Retinal pigment epithelial cell (primary cell): ENCODE data around the gene CDC42BPG.

Experiments
- DNase-seq: peaks from one replicate; pipeline ENCODE4 v3.0.0-alpha.2; 2010; ENCODE audit warnings: low read depth
- H3K4me3 ChIP-seq: 2 replicates; pipeline ENCODE4 v1.5.1; 2011; ENCODE audit warnings: mild to moderate bottlenecking, low read length, control low read depth, moderate library complexity
- TF ChIP-seq, protein P1 (sequence below): conservative IDR thresholded peaks from 2 replicates; pipeline ENCODE4 v1.5.1; 2011; ENCODE audit warnings: low read depth, low read length, control low read depth, inconsistent platforms

The CDC42BPG gene

DNA sequence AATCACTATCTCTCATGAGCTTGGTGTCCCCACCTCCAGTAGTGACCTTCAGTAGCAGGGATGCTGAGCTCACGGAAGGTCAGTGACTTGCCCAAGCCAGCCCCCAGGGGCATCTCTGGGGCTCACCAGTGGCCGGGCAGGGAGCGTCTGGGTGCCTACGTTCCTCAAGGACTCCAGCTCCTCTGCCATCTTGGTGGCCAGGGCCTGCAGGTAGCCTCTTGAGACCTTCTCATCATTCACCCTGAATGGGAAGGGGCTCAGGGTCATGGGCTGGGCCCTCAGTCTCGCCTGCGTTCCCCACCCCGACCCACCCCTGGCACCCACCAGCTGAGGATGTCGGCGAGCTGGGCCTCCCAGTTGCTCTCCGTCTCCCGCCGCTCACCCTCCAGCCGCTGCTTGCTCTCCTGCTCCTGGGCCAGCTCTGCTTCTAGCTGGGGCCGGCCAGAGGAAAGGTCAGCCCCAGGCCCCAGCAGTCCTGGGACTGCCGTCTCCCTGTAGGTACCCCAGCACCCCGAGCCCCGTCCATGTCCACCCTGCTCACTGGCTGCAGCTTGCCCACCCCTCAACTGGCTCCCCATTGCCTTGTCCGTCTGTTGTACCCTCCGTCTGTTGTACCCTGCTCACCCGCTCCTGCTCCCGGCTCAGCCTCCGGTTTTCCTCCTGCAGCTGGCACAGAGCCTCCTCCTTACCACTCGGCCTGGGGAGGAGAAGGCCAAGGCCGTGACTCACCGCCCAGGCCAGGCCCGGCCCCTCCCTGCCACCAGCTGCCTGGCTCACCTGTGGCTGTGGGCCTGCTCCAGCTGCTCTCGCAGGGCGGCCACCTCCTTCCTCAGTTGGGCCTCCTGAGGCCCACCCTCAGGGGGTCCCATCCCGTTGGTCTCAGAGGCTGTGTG, 9.5 kb downstream of the CDC42BPG start:
- H3K4me3 ChIP-seq: no peak overlapping the region
- DNase-seq: no peak
- TF ChIP-seq, protein P1, sequence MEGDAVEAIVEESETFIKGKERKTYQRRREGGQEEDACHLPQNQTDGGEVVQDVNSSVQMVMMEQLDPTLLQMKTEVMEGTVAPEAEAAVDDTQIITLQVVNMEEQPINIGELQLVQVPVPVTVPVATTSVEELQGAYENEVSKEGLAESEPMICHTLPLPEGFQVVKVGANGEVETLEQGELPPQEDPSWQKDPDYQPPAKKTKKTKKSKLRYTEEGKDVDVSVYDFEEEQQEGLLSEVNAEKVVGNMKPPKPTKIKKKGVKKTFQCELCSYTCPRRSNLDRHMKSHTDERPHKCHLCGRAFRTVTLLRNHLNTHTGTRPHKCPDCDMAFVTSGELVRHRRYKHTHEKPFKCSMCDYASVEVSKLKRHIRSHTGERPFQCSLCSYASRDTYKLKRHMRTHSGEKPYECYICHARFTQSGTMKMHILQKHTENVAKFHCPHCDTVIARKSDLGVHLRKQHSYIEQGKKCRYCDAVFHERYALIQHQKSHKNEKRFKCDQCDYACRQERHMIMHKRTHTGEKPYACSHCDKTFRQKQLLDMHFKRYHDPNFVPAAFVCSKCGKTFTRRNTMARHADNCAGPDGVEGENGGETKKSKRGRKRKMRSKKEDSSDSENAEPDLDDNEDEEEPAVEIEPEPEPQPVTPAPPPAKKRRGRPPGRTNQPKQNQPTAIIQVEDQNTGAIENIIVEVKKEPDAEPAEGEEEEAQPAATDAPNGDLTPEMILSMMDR: no peak

DNA sequence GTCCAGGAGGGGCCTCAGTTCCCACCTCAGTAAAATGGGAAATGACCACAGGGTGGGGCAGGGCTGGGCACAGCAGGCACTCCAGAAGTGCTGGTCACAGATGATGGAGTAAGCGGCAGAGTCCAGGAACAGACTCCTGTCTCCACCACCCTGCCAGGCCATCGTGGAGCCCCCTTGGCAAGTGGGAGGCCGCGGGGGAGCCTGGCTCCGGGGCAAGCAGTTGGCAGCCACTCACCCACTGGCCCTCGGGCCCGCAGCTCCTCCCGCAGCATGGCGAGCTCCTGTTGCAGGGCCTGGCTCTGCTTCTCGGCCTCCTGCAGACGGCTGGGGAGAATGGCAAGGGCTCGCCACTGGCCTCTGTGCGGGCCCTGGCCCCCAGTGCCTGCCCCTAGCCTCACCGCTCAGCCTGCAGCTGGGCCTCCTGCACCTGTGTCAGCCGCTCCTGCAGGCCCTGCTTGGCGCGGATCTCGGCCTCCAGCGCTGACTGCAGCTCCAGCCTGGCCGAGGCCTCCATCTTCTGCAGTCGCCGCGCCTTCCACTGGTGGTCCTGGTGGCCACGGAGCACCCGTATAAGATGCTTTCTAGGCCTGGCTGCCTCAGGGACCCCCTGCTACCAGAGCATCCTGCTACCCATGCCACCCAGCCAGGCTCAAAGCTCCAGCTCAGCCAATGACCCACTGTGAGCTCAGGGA, 10.3 kb downstream of the CDC42BPG start:
- no peak for DNase-seq
- TF ChIP-seq, protein P1: no peak
- H3K4me3 ChIP-seq: no peak overlapping the region

DNA sequence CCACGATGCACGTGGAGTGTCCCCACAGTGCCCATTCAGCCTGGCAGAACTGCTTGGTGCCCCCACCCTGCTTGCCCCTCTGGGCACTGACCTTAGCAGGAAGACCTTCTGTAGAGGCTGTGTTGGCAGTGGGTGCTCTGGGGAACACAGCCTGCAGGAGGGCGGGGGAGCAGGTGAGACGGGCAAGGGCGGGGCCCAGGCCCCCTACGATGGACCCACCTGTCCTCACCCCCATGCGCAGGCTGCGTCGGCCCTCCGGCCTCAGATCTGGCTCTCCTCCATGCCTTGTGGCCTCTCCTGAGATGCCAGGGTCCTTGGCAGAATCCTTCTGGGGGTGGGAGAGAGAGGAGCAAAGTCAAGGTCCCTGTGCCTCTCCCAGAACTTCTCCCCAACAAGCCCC, 10.9 kb downstream of the CDC42BPG start:
- TF ChIP-seq, protein P1: no peak
- no peak for DNase-seq
- no peak overlapping the region for H3K4me3 ChIP-seq

DNA sequence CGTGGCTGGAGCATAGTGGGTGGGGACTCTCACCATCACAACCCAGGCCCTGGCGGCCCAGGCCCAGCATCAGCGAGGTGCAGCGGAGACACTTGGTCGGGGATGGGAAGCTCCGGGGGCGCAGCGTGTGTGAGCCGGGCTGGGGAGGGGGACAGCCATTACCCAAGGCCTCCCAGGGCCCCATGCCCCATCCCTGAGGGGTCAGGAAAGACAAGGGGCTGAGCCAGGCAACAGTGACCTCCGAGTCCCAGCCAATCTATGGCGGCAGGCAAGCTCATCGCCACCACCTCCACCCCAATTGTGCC, 11.3 kb downstream of the CDC42BPG start:
- DNase-seq: no peak
- H3K4me3 ChIP-seq: no peak overlapping the region
- TF ChIP-seq, protein P1: no peak

DNA sequence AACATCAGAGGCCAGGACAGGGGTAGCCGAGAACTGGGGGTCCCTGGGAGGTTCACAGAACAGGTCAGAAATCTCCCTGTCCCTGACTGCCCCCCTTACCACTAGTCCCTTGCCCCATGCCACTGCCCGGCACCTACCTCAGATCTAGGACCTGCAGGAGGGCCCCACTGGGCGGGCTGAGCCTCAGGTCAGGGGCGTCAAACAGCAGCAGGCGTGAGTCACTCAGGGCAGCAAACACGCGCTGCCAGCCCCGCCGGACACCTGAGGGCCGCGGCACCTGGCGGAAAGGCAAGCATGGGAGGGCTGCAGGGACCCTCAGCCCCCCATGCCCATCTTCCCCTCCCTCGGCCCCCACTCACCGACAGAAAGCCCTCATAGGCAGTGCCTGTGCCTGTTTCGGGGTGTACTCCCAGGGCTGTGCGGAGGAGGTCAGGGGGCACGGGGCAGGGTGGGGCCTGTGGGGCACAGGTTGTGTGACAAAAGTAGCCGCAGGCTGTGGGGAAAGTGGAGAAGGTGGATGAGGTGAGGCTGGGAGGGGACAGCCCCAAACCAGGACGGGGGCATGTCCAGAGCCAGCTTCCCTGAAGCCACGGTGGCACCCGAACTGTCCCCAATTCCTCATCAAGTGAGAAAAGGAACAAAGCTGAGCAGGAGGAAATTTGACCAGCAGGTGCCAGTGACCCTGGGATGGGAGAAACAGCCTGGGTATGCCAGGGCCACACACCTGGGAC, 11.8 kb downstream of the CDC42BPG start:
- H3K4me3 ChIP-seq: no peak overlapping the region
- TF ChIP-seq, protein P1: no peak
- no peak for DNase-seq

DNA sequence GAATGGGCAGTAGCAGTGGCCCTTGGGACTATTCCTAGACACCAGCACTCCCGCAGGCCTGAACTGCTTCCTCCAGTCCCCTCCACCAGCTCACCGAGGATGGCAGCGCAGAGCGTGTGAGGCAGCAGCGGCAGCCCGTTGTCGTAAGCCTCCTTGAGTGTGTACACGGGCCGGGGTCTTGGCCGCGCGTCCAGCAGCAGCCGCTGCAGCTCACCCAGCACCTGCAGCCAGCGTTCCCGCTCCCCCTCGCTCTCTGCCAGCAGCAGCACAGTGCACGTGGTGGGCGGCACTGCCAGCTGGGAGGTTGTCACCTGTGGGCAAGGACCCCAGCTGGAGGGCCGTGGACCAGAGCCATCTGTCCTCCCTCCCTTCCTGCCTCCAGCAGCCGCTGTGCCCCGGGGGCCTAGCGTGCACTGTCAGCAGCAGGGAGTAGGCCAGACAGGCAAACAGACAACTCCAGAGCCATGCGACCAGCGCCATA, 13.0 kb downstream of the CDC42BPG start:
- DNase-seq: no peak
- TF ChIP-seq, protein P1: no peak
- no peak overlapping the region for H3K4me3 ChIP-seq
